ENCODE measurements around the gene TEX51.

TEX51 gene

GRCh38 chr2:126894082-126894481 lies 4.6 kb upstream of the TEX51 start:
- no peak for DNase-seq

GRCh38 chr2:126894585-126895182 lies 4.0 kb upstream of the TEX51 start:
- DNase-seq = no peak

GRCh38 chr2:126895336-126895735 lies 3.4 kb upstream of the TEX51 start:
- no peak for DNase-seq

- no peak for DNase-seq
These were observed 2.2 kb upstream of the TEX51 start for GRCh38 chr2:126896471-126896870.

GRCh38 chr2:126899616-126900185 lies 1.0 kb downstream of the TEX51 start:
- DNase-seq = no peak

- DNase-seq = no peak
These were observed 2.1 kb downstream of the TEX51 start for GRCh38 chr2:126900646-126901319.

- no peak for DNase-seq
These were observed 2.8 kb downstream of the TEX51 start for GRCh38 chr2:126901459-126901858.

- no peak for DNase-seq
These were observed 3.6 kb downstream of the TEX51 start for GRCh38 chr2:126902152-126902835.

GRCh38 chr2:126902859-126903258 lies 4.2 kb downstream of the TEX51 start:
- no peak for DNase-seq

GRCh38 chr2:126905991-126906390 lies 7.3 kb downstream of the TEX51 start:
- DNase-seq = no peak

GRCh38 chr2:126906781-126907180 lies 8.1 kb downstream of the TEX51 start:
- DNase-seq = no peak

- no peak for DNase-seq
These were observed 9.0 kb downstream of the TEX51 start for GRCh38 chr2:126907671-126908070.

- DNase-seq = no peak
These were observed 10.1 kb downstream of the TEX51 start for GRCh38 chr2:126908721-126909177.

- no peak for DNase-seq
These were observed 10.7 kb downstream of the TEX51 start for GRCh38 chr2:126909366-126909765.

- no peak for DNase-seq
These were observed 11.1 kb downstream of the TEX51 start for GRCh38 chr2:126909781-126910180.

GRCh38 chr2:126910637-126911036 lies 11.9 kb downstream of the TEX51 start:
- no peak for DNase-seq

GRCh38 chr2:126911111-126911796 lies 12.6 kb downstream of the TEX51 start:
- no peak for DNase-seq

GRCh38 chr2:126912201-126912600 lies 13.5 kb downstream of the TEX51 start:
- no peak for DNase-seq

- DNase-seq = no peak
These were observed 14.6 kb downstream of the TEX51 start for GRCh38 chr2:126913329-126913728.

GRCh38 chr2:126913881-126914615 lies 15.4 kb downstream of the TEX51 start:
- no peak for DNase-seq

GRCh38 chr2:126914811-126915500 lies 16.3 kb downstream of the TEX51 start:
- DNase-seq = no peak

GRCh38 chr2:126915903-126916302 lies 17.2 kb downstream of the TEX51 start:
- no peak for DNase-seq
